22Rv1 (cell line): Measurements from ENCODE around the gene NAA10.

ENCODE experiments used
- H3K27ac ChIP-seq: fragments of 450-650 bp; 2 replicates; pipeline ENCODE4 v1.5.1; 2017
- ZFX ChIP-seq: fragments of 450-650 bp; IDR thresholded peaks from 2 replicates; pipeline ENCODE4 v1.6.1; 2017; ENCODE audit warnings: antibody characterized with exemption, borderline replicate concordance
- TF ChIP-seq, protein P1 (sequence below): fragments of 450-650 bp; IDR thresholded peaks from 2 replicates; pipeline ENCODE4 v1.5.1; 2017; ENCODE audit warnings: mild to moderate bottlenecking

NAA10 gene

GRCh38 chrX:153973127-153974002, 38.5 kb upstream of the NAA10 start:
- H3K27ac ChIP-seq = peak overlapping the region; percentile 97
- TF ChIP-seq, protein P1, sequence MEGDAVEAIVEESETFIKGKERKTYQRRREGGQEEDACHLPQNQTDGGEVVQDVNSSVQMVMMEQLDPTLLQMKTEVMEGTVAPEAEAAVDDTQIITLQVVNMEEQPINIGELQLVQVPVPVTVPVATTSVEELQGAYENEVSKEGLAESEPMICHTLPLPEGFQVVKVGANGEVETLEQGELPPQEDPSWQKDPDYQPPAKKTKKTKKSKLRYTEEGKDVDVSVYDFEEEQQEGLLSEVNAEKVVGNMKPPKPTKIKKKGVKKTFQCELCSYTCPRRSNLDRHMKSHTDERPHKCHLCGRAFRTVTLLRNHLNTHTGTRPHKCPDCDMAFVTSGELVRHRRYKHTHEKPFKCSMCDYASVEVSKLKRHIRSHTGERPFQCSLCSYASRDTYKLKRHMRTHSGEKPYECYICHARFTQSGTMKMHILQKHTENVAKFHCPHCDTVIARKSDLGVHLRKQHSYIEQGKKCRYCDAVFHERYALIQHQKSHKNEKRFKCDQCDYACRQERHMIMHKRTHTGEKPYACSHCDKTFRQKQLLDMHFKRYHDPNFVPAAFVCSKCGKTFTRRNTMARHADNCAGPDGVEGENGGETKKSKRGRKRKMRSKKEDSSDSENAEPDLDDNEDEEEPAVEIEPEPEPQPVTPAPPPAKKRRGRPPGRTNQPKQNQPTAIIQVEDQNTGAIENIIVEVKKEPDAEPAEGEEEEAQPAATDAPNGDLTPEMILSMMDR = no peak
- TF ChIP-seq ZFX = no peak

DNA sequence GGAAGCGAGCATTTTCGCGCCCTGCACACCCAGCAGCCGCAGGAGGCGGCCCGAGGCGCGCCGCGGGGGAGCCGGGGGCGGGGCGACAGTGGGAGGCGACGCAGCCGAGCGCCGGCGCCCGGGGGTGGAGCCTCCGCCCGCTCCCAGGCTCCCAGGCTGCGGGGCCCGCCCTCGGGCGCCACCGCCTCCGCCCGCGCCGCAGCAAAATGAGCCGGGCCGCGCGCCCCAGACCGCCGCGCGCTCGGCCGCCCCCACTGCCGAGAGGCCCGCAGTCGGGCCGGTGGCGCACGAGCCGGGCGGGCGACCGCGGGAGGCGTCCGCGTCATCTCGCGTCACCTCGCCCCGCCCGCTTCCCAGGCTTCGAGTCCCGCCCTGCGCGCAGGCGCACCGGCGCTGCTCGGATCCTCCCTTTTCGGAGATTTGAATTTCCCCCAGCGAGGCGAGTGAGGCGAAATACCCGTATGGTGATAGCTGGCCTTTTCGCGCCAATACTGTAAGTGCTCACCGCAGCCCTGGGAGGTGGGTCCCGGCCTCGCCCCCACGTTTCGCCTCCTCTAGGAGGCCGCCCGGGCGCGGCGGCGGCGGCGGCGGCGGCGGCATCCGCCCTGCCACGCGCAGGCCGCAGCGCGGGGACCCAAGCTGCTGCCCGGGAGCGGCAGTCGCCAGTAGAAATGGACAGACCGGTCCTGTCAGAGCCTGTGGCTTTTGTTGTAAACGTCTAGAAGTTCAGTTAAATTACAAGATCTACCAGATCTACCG, 37.7 kb upstream of the NAA10 start, which contains the start of gene TMEM187:
TMEM187 (plus strand) TSS at position 387 of the 759 bp plus-strand sequence. CDS start 9,309 bp downstream, outside the sequence.
- TF ChIP-seq ZFX = no peak
- TF ChIP-seq, protein P1 = no peak
- H3K27ac ChIP-seq = peak within 1 kb of the TSS; percentile 97

DNA sequence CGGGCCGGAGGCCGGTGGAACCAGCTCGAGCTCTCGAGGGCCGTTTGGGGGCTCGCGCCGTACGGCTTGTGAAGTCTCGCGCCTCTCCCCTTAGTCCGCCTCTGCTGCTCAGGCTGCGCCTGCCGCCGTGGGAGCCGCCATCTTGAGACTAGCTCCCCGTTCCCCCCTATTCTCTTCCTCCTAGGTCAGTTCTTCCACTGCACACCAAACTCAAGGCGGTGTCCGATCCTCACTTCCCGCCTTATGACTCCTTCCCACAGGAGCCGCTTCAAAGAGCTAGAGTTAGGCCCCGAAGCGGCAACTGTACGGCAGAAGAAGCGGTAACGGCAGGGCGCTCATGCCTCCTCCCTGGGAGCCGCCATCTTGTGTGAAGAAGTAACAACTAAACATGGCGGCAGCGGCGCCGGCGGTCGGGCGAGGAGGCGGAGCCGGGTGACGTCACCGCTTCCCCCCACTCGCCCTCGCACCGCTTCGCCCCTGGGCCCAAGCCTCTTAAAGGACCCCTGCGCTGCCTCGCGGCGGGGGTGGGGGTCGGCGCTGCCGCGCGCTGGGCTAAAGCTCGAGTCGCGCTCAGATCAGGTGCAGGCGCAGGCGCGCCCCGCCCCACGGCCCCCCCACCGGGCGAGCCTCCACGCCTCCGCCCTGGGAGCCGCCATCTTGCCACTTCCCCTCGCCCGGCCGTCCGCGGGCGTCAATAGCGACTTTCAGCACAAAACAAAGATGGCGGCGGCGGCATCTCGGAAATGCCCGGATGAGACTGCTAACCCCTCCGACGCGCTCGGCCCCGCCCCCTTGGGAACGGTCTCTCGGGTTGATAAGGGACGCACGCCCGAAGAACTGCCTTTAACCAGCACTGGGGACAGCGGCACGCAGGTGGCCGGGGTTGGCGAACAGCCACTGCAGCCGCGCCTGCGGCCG, 36.9 kb upstream of the NAA10 start, which contains the start of gene HCFC1:
HCFC1 (minus strand) TSS at position 369 of the 918 bp plus-strand sequence. CDS start 978 bp downstream, outside the sequence.
- peak within 1 kb of the TSS; percentile 97 for H3K27ac ChIP-seq
- TF ChIP-seq, protein P1 = no peak
- no peak for TF ChIP-seq ZFX

DNA sequence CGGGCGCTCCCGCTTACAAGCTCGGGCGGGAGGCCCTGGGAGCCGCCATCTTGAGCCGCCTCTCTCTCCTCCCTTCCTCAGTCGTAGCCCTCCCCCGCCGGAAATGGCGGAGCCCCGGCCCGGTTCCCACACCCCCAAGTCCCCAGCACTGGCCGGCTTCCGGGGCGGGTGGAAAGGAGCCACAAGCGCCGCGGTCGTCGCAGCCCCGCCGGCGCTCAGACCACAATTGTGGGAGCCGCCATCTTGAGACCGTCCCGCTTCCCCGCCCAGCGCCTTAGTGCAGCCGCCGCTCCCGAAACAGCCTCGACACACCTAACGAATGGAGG, 36.2 kb upstream of the NAA10 start:
- TF ChIP-seq ZFX = no peak
- TF ChIP-seq, protein P1 = no peak
- H3K27ac ChIP-seq = peak overlapping the region; percentile 97

GRCh38 chrX:153970357-153971123, 35.7 kb upstream of the NAA10 start:
- no peak for TF ChIP-seq ZFX
- TF ChIP-seq, protein P1 = no peak
- H3K27ac ChIP-seq = peak overlapping the region; percentile 97

DNA sequence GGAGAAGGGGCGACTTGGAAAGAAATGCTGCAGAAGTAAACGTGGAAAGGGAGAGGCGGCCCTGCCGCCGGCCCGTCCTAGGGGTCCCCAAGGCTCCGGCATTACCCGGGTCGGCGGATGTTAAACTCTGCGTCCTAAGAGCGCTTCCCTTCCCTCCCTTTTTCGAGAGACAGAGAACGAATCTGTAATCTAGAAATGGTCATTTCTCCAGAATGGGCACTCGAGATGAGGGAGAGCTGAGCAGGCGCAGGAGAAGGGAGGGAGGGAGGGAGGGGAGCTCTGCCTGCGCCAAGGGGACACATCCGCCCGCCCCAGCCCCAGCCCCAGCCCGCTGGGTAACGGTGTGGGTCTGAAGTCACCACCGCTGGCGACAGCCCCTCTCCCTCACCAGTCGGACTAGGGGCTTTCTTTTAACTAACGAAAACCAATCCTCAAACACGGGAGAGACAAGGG, 35.1 kb upstream of the NAA10 start:
- TF ChIP-seq, protein P1 = no peak
- no peak for TF ChIP-seq ZFX
- peak overlapping the region; percentile 97 for H3K27ac ChIP-seq
